Right cardiac atrium (tissue), 5 donors: ENCODE results near the gene TCERG1. TPM values are rescaled to one million over a fixed set of nuclear protein-coding genes. Genes with fewer than 3 reads are reported as not detected.

Experiments
- ATAC-seq, 2 donors: fragments of 200-7000 bp; cut with Tn5 transposase; one replicate each; pipeline versions ENCODE4 v1.8.0 to v1.9.1; 2020; ENCODE audit warnings: moderate library complexity in 2 of 2, mild to moderate bottlenecking in 1 of 2
- DNase-seq, 3 donors: peaks; one replicate each; pipeline ENCODE4 v3.0.0-alpha.2; 2020
- H3K27ac ChIP-seq: one replicate; pipeline ENCODE4 v1.5.1; 2013; ENCODE audit warnings: mild to moderate bottlenecking, low read length, control low read depth, moderate library complexity
- H3K27me3 ChIP-seq: one replicate; pipeline ENCODE4 v1.6.1; 2013; ENCODE audit not compliant: control insufficient read depth, insufficient read depth
- H3K4me1 ChIP-seq: one replicate; pipeline ENCODE4 v1.6.1; 2013; ENCODE audit warnings: low read length; ENCODE audit not compliant: control insufficient read depth, insufficient read depth
- H3K4me3 ChIP-seq: one replicate; pipeline ENCODE4 v1.5.1; 2013; ENCODE audit warnings: low read length, control low read depth
- H3K9me3 ChIP-seq: one replicate; pipeline ENCODE4 v1.6.1; 2013; ENCODE audit warnings: low read length; ENCODE audit not compliant: control insufficient read depth
- WGBS: extraction: QIAGEN DNeasy Blood & Tissue Kit; methylation state at CpG from one replicate; pipeline ENCODE4 v1.1.7; 2013; 5-methylcytosine and 5-hydroxymethylcytosine counted together
- intact Hi-C, 4 donors: fragments of 100-400 bp; cut with DNase I; formaldehyde crosslinking; loops; one replicate each; pipeline versions ENCODE4 v1.11.0 to v1.14.0; 2022 to 2023
- polyA plus RNA-seq: library from polyadenylated mRNA; stranded (reverse); fragments of 200-250 nt; gene quantifications from one replicate; pipeline ENCODE4 v1.2.3, GENCODE V29; 2013
- total RNA-seq, 4 donors: library from RNA; stranded (reverse); fragmentation: NEBNext Ultra II Directional; extraction: Animal tissue kit (Norgen Biotek cat#: 25700); gene quantifications; one replicate each; pipeline ENCODE4 v1.2.1, GENCODE V29; 2021
- donor health status: healthy with polysubstance abuse.
- donor health status: DM: no; HTN: yes; CAD: no.
- donor health status: DM: no; HTN: no; CAD: no.
- donor health status: DM: no; HTN: yes; CAD: no; lungs with severe emphysema.
- donor health status: DM: yes; HTN: yes; CAD: no.

TCERG1 gene
- total and polyA plus RNA-seq, 5 donors = 17.8 to 27.9 (median 23.1) TPM

- Histone ChIP-seq H3K4me1 (no peaks in the 10 kb centered on the region), H3K27me3 (no peaks in the 10 kb centered on the region), H3K9me3 (no peaks in the 10 kb centered on the region), H3K4me3 (no peak overlapping the region), H3K27ac (no peak overlapping the region)
- 32% methylated on average over 7 of the region's 7 CpGs for WGBS
- ATAC-seq (peak; percentile 56 to 57), DNase-seq (no peak)
- intact Hi-C loops = loop anchor here (2.0 to 5.0 kb wide), 2 partner anchors 134 to 135 kb away; no protein-coding TSS in a partner anchor
These were observed 20.1 kb upstream of the TCERG1 start for GRCh38 chr5:146426853-146427618.

GRCh38 chr5:146427619-146427997, 19.5 kb upstream of the TCERG1 start:
- Histone ChIP-seq H3K27ac (no peak overlapping the region), H3K4me3 (no peak overlapping the region), H3K4me1 (no peaks in the 10 kb centered on the region), H3K27me3 (no peaks in the 10 kb centered on the region), H3K9me3 (no peaks in the 10 kb centered on the region)
- ATAC-seq (no peak), DNase-seq (no peak)
- intact Hi-C loops = loop anchor here (2.0 to 5.0 kb wide), 2 partner anchors 135 kb away; no protein-coding TSS in a partner anchor
- WGBS = 37% methylated on average over 4 of the region's 4 CpGs

GRCh38 chr5:146428658-146429057, 18.5 kb upstream of the TCERG1 start:
- peak in 1 of 3 donors; percentile 19 for DNase-seq
- H3K9me3 ChIP-seq = no peaks in the 10 kb centered on the region
- no peaks in the 10 kb centered on the region for H3K27me3 ChIP-seq
- no peaks in the 10 kb centered on the region for H3K4me1 ChIP-seq
- no peak overlapping the region for H3K4me3 ChIP-seq
- no peak overlapping the region for H3K27ac ChIP-seq
- intact Hi-C loops = loop anchor here in 3 of 4 donors (5.0 kb wide), 1 partner anchor 136 kb away; no protein-coding TSS in a partner anchor
- ATAC-seq = no peak
- WGBS = 53% methylated on average over 8 of the region's 8 CpGs

- intact Hi-C loops = no loop called here
- WGBS = 81% methylated on average over 1 of the region's 1 CpG
- DNase-seq (no peak), ATAC-seq (no peak)
- no peaks in the 10 kb centered on the region for H3K4me1 ChIP-seq
- peaks cover 5% of the 10 kb centered on the region for H3K27me3 ChIP-seq
- no peaks in the 10 kb centered on the region for H3K9me3 ChIP-seq
- no peak overlapping the region for H3K4me3 ChIP-seq
- H3K27ac ChIP-seq = no peak overlapping the region
These were observed 6.8 kb upstream of the TCERG1 start for GRCh38 chr5:146440353-146440752.

DNA sequence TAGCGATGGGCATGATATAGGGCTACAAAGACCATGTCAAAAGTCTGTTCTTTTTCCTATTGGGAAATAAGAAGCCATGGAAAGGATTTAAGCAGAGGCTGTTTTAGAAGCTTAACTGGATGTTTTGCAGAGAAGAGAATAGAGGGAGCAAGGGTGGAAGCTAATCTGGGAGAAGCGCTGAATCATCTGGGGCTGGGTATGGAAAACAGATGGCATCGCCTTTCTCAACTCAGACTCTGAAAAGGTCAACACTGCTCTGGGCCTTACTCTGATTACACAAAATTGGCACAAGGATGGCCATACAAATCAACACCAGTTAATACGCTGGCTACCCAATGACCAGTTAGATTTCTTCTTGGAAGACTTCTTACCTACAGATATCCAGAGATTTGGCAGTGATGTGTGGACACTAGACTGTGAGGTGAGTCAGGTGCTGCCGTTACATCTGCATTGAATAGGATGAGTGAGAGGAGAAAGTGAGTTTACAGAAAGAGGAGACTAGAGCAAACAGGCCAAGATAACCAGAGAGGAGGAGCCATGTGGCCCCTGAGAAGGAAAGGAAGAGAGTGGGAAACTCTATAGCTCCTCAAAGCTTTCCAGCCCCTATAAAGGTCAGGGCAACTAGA, 6.2 kb upstream of the TCERG1 start:
- WGBS = 83% methylated on average over 5 of the region's 5 CpGs
- Histone ChIP-seq H3K27me3 (peaks cover 5% of the 10 kb centered on the region), H3K4me3 (no peak overlapping the region), H3K27ac (no peak overlapping the region), H3K4me1 (no peaks in the 10 kb centered on the region), H3K9me3 (no peaks in the 10 kb centered on the region)
- no peak for DNase-seq
- intact Hi-C loops = no loop called here
- ATAC-seq = no peak

- intact Hi-C loops = no loop called here
- Histone ChIP-seq H3K4me3 (no peak overlapping the region), H3K27me3 (peaks cover 5% of the 10 kb centered on the region), H3K9me3 (no peaks in the 10 kb centered on the region), H3K4me1 (no peaks in the 10 kb centered on the region), H3K27ac (no peak overlapping the region)
- ATAC-seq (no peak), DNase-seq (no peak)
- 84% methylated on average over 2 of the region's 2 CpGs for WGBS
These were observed 5.2 kb upstream of the TCERG1 start for GRCh38 chr5:146441896-146442295.

GRCh38 chr5:146447734-146448380, 724 bp downstream of the TCERG1 start:
- Histone ChIP-seq H3K4me3 (peak overlapping the region; percentile 92), H3K9me3 (no peaks in the 10 kb centered on the region), H3K27ac (peak overlapping the region; percentile 94), H3K27me3 (no peaks in the 10 kb centered on the region), H3K4me1 (peaks cover 3% of the 10 kb centered on the region)
- ATAC-seq (no peak), DNase-seq (no peak)
- under 1% methylated on average over 20 of the region's 20 CpGs for WGBS
- intact Hi-C loops = no loop called here

DNA sequence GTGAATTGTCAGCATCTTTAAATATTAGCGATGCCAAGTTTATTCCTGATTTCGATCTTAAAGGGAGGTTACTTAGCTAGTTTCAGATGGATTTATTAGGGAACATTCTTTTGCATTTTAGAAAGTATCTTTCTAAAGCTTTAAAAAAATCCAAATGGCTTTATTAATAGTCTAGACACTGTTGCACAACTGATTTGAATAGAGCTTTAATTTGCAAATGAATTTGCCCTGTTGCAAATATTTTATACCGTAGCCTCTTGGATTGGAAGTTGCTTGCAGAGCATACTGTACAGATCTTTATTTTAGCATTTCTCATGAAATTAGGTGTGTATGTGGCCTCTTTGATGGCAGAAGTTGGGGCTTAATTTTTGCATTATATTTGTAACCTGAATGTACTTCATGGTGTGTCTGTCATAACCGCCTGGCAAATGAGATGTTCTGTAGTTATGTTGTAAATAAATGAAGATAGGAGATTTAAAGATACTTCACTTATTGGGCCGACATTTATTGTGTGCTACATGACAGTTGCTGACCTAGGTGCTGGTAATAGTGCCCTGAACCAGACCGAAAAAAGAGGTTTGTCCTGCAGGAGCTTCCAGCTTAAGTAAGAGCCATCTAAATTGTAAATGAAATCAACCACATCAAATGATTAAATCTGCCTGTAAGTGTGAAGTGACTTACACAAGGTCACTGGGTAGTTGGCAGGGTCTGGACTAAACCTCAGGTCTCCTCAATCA, 1.8 kb downstream of the TCERG1 start:
- 74% methylated on average over 6 of the region's 6 CpGs for WGBS
- DNase-seq = no peak
- ATAC-seq = no peak
- H3K4me1 ChIP-seq = peaks cover 3% of the 10 kb centered on the region
- intact Hi-C loops = no loop called here
- H3K9me3 ChIP-seq = no peaks in the 10 kb centered on the region
- H3K27ac ChIP-seq = no peak overlapping the region
- H3K4me3 ChIP-seq = peak overlapping the region; percentile 92
- no peaks in the 10 kb centered on the region for H3K27me3 ChIP-seq

GRCh38 chr5:146450002-146450401, 2.9 kb downstream of the TCERG1 start:
- DNase-seq = no peak
- peaks cover 3% of the 10 kb centered on the region for H3K4me1 ChIP-seq
- 68% methylated on average over 3 of the region's 3 CpGs for WGBS
- ATAC-seq = no peak
- H3K27me3 ChIP-seq = no peaks in the 10 kb centered on the region
- intact Hi-C loops = no loop called here
- no peak overlapping the region for H3K4me3 ChIP-seq
- H3K27ac ChIP-seq = no peak overlapping the region
- no peaks in the 10 kb centered on the region for H3K9me3 ChIP-seq

- no peaks in the 10 kb centered on the region for H3K9me3 ChIP-seq
- H3K4me3 ChIP-seq = no peak overlapping the region
- DNase-seq = no peak
- H3K27ac ChIP-seq = no peak overlapping the region
- no peaks in the 10 kb centered on the region for H3K27me3 ChIP-seq
- intact Hi-C loops = no loop called here
- WGBS = 87% methylated on average over 6 of the region's 6 CpGs
- ATAC-seq = no peak
- H3K4me1 ChIP-seq = peaks cover 3% of the 10 kb centered on the region
These were observed 4.3 kb downstream of the TCERG1 start for GRCh38 chr5:146451411-146451810.
